H9 (cell line): Measurements from ENCODE around the gene RAB3B. TPM values are rescaled to one million over a fixed set of nuclear protein-coding genes. Genes with fewer than 3 reads are reported as not detected.

Experiments used
- DNase-seq: peaks from one replicate; pipeline ENCODE4 v3.0.0-alpha.2; 2017
- H2AFZ ChIP-seq: one replicate; pipeline ENCODE4 v1.6.1; 2013; ENCODE audit warnings: mild to moderate bottlenecking, low read length, control low read depth, moderate library complexity
- H2AK5ac ChIP-seq: 2 replicates; pipeline ENCODE4 v1.6.1; 2013; ENCODE audit warnings: low read length, control low read depth, mixed read lengths; ENCODE audit not compliant: insufficient read length
- H2BK120ac ChIP-seq: one replicate; pipeline ENCODE4 v1.6.1; 2013; ENCODE audit warnings: low read depth, mild to moderate bottlenecking, low read length, control low read depth, inconsistent platforms; ENCODE audit not compliant: poor library complexity, severe bottlenecking
- H2BK12ac ChIP-seq: 2 replicates; pipeline ENCODE4 v1.6.1; 2013; ENCODE audit warnings: low read length, control low read depth, mixed read lengths, low read depth; ENCODE audit not compliant: insufficient read length
- H2BK15ac ChIP-seq: 2 replicates; pipeline ENCODE4 v1.6.1; 2013; ENCODE audit warnings: low read depth, low read length, control low read depth
- H2BK20ac ChIP-seq: one replicate; pipeline ENCODE4 v1.6.1; 2013; ENCODE audit warnings: low read depth, mild to moderate bottlenecking, low read length, control low read depth, inconsistent platforms; ENCODE audit not compliant: poor library complexity, severe bottlenecking
- H2BK5ac ChIP-seq: 2 replicates; pipeline ENCODE4 v1.6.1; 2013; ENCODE audit warnings: low read length, control low read depth, mixed read lengths; ENCODE audit not compliant: insufficient read length
- H3K14ac ChIP-seq: 2 replicates; pipeline ENCODE4 v1.6.1; 2013; ENCODE audit warnings: low read length, control low read depth; ENCODE audit not compliant: insufficient read depth
- H3K18ac ChIP-seq: 2 replicates; pipeline ENCODE4 v1.6.1; 2013; ENCODE audit warnings: low read depth, mild to moderate bottlenecking, mixed read lengths, low read length, control low read depth; ENCODE audit not compliant: insufficient read length
- H3K23ac ChIP-seq: 2 replicates; pipeline ENCODE4 v1.6.1; 2013; ENCODE audit warnings: low read length, control low read depth, mixed read lengths, low read depth; ENCODE audit not compliant: insufficient read length
- H3K23me2 ChIP-seq: 2 replicates; pipeline ENCODE4 v1.6.1; 2013; ENCODE audit warnings: low read depth, mild to moderate bottlenecking, mixed read lengths, low read length, control low read depth; ENCODE audit not compliant: insufficient read length, poor library complexity, severe bottlenecking
- H3K27ac ChIP-seq: 2 replicates; pipeline ENCODE4 v1.5.1; 2013; ENCODE audit warnings: low read length, control low read depth, mixed read lengths, low read depth; ENCODE audit not compliant: insufficient read length
- H3K27me3 ChIP-seq: 2 replicates; pipeline ENCODE4 v1.6.1; 2013; ENCODE audit warnings: low read length, control low read depth, inconsistent platforms; ENCODE audit not compliant: insufficient read depth
- H3K4ac ChIP-seq: 2 replicates; pipeline ENCODE4 v1.6.1; 2013; ENCODE audit warnings: low read depth, mild to moderate bottlenecking, control low read depth, inconsistent platforms, low read length, moderate library complexity
- H3K4me1 ChIP-seq: 2 replicates; pipeline ENCODE4 v1.6.1; 2013; ENCODE audit warnings: low read length, control low read depth, inconsistent platforms; ENCODE audit not compliant: insufficient read depth
- H3K4me2 ChIP-seq: 2 replicates; pipeline ENCODE4 v1.6.1; 2013; ENCODE audit warnings: low read length, control low read depth, mixed read lengths; ENCODE audit not compliant: insufficient read length, insufficient read depth
- H3K56ac ChIP-seq: 2 replicates; pipeline ENCODE4 v1.6.1; 2013; ENCODE audit warnings: low read depth, mild to moderate bottlenecking, mixed read lengths, low read length, control low read depth; ENCODE audit not compliant: insufficient read length
- H3K79me1 ChIP-seq: 2 replicates; pipeline ENCODE4 v1.6.1; 2013; ENCODE audit warnings: low read depth, mild to moderate bottlenecking, moderate library complexity, low read length, control low read depth, inconsistent platforms; ENCODE audit not compliant: insufficient read depth, poor library complexity, severe bottlenecking
- H3K79me2 ChIP-seq: 2 replicates; pipeline ENCODE4 v1.6.1; 2013; ENCODE audit warnings: low read length, control low read depth, inconsistent platforms; ENCODE audit not compliant: insufficient read depth
- H3K9ac ChIP-seq: 2 replicates; pipeline ENCODE4 v1.6.1; 2013; ENCODE audit warnings: low read length, control low read depth, mixed read lengths; ENCODE audit not compliant: insufficient read length; ENCODE audit errors: extremely low read depth
- H3K9me3 ChIP-seq: one replicate; pipeline ENCODE4 v1.6.1; 2013; ENCODE audit warnings: low read depth, low read length, inconsistent platforms; ENCODE audit not compliant: control insufficient read depth
- H3T11ph ChIP-seq: one replicate; pipeline ENCODE4 v1.6.1; 2013; ENCODE audit warnings: mild to moderate bottlenecking, low read length, control low read depth, inconsistent platforms
- H4K20me1 ChIP-seq: one replicate; pipeline ENCODE4 v1.6.1; 2013; ENCODE audit not compliant: control insufficient read depth, insufficient read length, insufficient read depth
- H4K5ac ChIP-seq: 2 replicates; pipeline ENCODE4 v1.6.1; 2013; ENCODE audit warnings: low read depth, mild to moderate bottlenecking, mixed read lengths, low read length, control low read depth; ENCODE audit not compliant: insufficient read length
- H4K8ac ChIP-seq: replicated peaks from 2 replicates; pipeline ENCODE4 v1.6.1; 2013; ENCODE audit warnings: low read length, control low read depth, mixed read lengths, low read depth; ENCODE audit not compliant: insufficient read length
- H4K91ac ChIP-seq: 2 replicates; pipeline ENCODE4 v1.6.1; 2013; ENCODE audit warnings: low read depth, mild to moderate bottlenecking, moderate library complexity, mixed read lengths, low read length, control low read depth; ENCODE audit not compliant: insufficient read length
- H3K27ac Mint-ChIP-seq, 3 experiments: 2 replicates in 2 of 3; 3 replicates in 1 of 3; pipeline ENCODE4 v1.8.0; 2020 to 2021; ENCODE audit warnings: mixed read lengths in 3 of 3, mild to moderate bottlenecking in 1 of 3, moderate library complexity in 1 of 3
- H3K27me3 Mint-ChIP-seq: 2 replicates; pipeline ENCODE4 v1.8.0; 2021; ENCODE audit warnings: low read depth, mild to moderate bottlenecking, moderate library complexity, mixed read lengths
- H3K36me3 Mint-ChIP-seq, 3 experiments: 2 replicates in 2 of 3; 3 replicates in 1 of 3; pipeline ENCODE4 v1.8.0; 2020 to 2021; ENCODE audit warnings: low read depth in 3 of 3, mixed read lengths in 3 of 3; ENCODE audit not compliant: insufficient read depth in 1 of 3
- H3K4me1 Mint-ChIP-seq, 2 experiments: 2 replicates each; pipeline ENCODE4 v1.8.0; 2020; ENCODE audit warnings: mixed read lengths in 2 of 2
- H3K4me3 Mint-ChIP-seq, 2 experiments: 2 replicates in 1 of 2; 3 replicates in 1 of 2; pipeline ENCODE4 v1.8.0; 2020 to 2021; ENCODE audit warnings: mild to moderate bottlenecking in 2 of 2, mixed read lengths in 2 of 2, moderate library complexity in 1 of 2
- H3K9me3 Mint-ChIP-seq, 2 experiments: 2 replicates in 1 of 2; 3 replicates in 1 of 2; pipeline ENCODE4 v1.8.0; 2020; ENCODE audit warnings: mild to moderate bottlenecking in 2 of 2, mixed read lengths in 2 of 2, moderate library complexity in 1 of 2
- CTCF ChIP-seq: fragments of 200-600 bp; sonication (generic); conservative IDR thresholded peaks from 3 replicates; pipeline ENCODE4 v1.8.0; 2021; ENCODE audit warnings: antibody characterized with exemption, mild to moderate bottlenecking
- WGBS: extraction: QIAGEN DNeasy Blood & Tissue Kit; methylation state at CpG from one replicate; pipeline ENCODE4 v1.1.7; 2013; ENCODE audit warnings: missing lambda C conversion rate, low lambda C conversion rate, mixed read lengths; ENCODE audit not compliant: insufficient read length; ENCODE audit errors: extremely low coverage; 5-methylcytosine and 5-hydroxymethylcytosine counted together
- total RNA-seq: library from RNA; stranded (reverse); gene quantifications from 2 replicates; pipeline ENCODE4 v1.2.1, GENCODE V29; 2021

Gene RAB3B
- total RNA-seq, 1 experiment from 2014 or later, result 30.6 TPM

DNA sequence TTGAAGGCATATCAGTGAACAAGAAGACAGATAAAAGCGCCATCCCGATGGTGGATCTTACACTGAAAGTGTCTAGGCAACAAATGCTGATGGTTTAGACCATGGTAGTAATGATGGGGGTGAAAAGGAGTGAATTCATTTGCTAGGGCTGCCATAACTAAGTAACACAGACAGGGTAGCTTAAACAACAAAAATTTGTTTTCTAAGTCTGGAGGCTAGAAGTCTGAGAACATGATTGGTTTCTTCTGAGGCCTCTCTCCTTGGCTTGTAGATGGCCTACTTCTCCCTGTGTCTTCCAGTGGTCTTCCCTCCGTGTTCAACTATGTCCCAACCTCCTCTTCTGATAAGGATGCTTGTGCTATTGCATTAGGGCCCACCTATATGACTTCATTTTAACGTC is 13.4 kb upstream of the RAB3B start:
- Histone ChIP-seq H2BK15ac (no peak overlapping the region), H3K4me1 (peaks cover 13% of the 10 kb centered on the region; the same call in 1 of the 2 replicates)
- TF ChIP-seq CTCF, result no peak

More for the DNA sequence above, 13.4 kb upstream of the RAB3B start:
- Mint-ChIP-seq H3K27me3 (no peaks in the 10 kb centered on the region), H3K4me1 (peaks cover 28 to 29% of the 10 kb centered on the region in 2 experiments), H3K27ac (no peak overlapping the region), H3K4me3 (no peak overlapping the region), H3K36me3 (no peaks in the 10 kb centered on the region), H3K9me3 (0 out of 5 replicates have a peak, but pooled peaks cover 0 to 3% of the 10 kb centered on the region in 2 experiments)
- Histone ChIP-seq H2BK20ac (no peak overlapping the region), H2AK5ac (no peak overlapping the region), H3K18ac (no peak overlapping the region), H3K14ac (no peak overlapping the region), H2BK5ac (no peak overlapping the region), H3K27ac (no peak overlapping the region), H4K5ac (no peak overlapping the region), H3K9me3 (no peaks in the 10 kb centered on the region), H3K4ac (no peak overlapping the region), H3K9ac (no peak overlapping the region), H4K91ac (no peak overlapping the region), H4K8ac (no peak overlapping the region), H2AFZ (no peak overlapping the region), H3K79me2 (no peaks in the 10 kb centered on the region), H2BK12ac (no peak overlapping the region), H3K27me3 (no peaks in the 10 kb centered on the region), H3K56ac (no peak overlapping the region), H4K20me1 (no peaks in the 10 kb centered on the region), H3T11ph (no peak overlapping the region), H3K23ac (no peak overlapping the region), H3K23me2 (no peaks in the 10 kb centered on the region), H2BK120ac (no peak overlapping the region), H3K79me1 (no peaks in the 10 kb centered on the region), H3K4me2 (no peak overlapping the region)
- DNase-seq, result no peak
- no CpG with 5 or more reads among the region's 4 CpGs for WGBS
